ENCODE data around the gene EDN2.

Gene EDN2

DNA sequence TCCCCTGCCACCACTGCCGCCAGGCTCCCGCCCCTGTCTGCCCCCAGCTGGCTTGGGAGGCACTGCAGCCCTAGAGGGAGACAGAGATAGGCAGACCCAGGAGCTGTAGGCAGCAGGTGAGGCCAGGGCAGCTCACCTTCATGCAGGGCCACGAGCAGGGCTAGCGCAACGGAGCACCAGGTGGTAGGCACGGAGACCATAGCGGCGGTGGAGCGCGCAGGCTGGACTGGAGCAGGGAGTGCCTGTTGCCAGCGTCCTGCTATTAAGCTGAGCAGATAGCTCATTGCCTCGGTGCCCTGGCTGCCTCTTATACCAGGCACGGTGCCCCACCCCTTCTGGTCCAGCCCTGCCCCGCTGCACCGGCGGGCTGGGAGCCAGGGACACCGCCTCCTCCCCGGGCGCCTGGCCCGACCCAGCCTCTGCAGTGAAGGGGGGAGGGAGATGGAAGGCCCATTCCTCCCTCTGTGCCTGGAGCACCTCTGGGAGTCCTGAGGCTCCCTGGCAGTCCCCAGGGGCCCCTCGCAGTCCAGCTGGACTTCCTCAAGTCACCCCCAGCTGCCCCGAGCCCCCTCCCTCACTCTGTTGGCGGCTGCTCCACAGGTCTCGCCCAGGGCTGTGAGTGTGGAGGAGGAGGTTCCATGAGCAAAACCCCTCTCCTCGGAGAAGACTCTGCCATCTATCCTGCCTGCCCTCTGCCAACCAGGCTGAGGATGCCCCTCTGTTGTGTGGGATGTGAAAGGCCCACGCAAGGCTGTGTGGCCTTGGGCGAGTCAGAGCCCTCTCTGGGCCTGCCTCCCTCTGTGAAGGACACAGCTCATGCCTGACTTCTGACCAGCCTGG is at the start of gene EDN2:
EDN2 (minus strand) TSS at position 282 of the 840 bp plus-strand sequence; CDS start at position 200, 82 bp downstream.
- DNase-seq: no peak

DNA sequence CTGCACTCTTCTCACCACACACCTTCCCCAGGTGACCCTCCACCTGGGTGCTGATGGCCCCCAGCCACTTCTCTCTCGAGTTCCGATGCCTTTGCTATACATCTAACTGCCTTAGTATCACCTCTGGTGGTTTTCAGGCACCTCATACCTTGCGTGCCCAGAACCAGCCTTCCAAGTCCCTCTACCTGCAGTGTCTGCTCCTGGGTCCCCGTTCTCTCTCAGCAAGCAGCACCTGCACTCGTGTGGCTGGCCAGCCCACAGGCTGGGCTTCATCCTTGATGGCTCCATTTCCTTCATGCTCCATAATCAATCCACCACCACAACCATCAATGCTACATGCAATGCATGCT is 49.2 kb upstream of the EDN2 start:
- no peak for DNase-seq

DNA sequence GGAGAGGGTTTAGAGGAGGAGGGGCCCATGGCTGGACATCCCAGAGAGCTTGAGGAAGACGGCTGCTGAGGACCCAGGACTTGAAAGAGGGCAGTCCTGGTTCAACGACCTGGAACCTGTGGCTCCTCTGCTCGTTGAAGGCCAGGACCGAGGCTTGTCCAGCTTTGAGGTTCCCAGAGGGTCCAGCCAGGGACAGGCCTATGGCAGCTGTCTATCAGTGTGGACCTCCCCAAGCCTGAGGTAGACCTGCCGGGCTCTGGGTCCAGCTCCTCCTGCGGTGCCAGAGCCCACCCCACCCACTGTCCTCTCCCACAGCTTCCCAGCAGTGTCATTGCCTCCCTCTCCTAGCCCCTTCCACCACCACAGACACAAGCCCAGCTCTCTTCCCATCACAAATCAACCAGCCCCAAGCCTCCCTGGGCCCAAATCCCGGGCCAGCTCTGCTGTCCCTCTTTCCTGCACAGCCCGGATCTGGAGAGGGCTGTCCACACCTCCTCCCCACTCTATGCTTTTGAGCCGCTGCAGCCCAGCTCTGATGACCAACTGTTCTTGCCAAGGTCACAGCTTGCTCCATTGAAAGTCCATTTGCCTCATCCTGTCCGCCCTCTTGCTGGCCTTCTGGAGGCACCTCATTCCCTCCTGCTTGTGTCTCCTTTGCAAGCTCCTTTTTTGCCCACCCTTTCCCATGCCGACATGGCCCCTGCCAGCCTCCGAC is 48.7 kb upstream of the EDN2 start:
- no peak for DNase-seq

DNA sequence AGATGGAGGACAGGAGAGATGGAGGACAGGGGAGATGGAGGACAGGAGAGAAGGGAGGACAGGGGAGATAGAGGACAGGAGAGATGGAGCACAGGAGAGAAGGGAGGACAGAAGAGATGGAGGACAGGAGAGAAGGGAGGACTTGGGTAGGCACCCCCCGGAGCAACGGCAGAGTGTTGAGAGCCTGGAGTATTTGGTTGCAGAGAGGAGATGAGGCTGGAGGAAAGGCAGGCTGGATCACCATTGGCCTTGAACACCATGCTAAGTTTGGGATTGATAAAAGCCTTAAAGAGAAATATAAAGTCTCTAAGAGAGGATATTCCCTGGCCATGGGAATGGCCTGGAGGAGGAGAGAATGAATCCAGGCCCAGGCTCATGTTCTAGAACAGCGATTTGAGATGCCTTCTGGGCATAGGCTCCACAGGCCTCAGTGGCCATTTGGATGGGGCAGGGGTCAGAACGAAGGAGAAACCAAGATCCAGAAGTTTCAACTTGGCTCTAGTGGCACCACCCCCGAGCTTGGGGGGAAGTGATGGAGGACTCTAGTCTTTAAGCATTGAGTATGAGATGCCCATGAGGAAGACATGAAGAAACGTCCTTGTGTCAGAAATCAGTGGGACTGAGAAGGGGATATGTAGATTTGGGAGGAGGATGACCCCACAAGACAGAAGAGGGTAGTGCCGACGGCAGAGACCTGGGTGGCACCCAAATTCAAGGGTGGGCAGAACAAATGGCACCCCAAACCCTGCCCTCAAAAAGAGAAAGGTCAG is 47.9 kb upstream of the EDN2 start:
- no peak for DNase-seq

DNA sequence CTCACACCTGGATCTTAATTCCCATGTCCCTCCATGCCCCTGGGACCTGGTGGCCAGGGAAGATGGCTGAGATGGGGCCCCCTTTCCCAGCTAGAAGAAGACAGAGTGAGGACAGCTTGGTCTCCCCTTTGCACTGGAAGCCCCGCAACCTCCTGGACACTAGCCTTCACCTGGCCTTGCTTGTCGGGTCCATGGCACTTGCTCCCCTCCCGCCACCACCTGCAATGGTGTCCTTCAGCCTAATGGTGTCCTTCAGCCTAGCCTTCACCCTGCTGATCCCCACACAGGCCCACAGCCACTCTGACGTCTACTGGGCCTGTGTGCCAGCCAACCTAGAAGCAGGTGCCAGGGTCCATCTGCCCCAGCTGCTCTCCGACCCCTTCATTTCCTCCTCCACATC is 45.9 kb upstream of the EDN2 start:
- no peak for DNase-seq

DNA sequence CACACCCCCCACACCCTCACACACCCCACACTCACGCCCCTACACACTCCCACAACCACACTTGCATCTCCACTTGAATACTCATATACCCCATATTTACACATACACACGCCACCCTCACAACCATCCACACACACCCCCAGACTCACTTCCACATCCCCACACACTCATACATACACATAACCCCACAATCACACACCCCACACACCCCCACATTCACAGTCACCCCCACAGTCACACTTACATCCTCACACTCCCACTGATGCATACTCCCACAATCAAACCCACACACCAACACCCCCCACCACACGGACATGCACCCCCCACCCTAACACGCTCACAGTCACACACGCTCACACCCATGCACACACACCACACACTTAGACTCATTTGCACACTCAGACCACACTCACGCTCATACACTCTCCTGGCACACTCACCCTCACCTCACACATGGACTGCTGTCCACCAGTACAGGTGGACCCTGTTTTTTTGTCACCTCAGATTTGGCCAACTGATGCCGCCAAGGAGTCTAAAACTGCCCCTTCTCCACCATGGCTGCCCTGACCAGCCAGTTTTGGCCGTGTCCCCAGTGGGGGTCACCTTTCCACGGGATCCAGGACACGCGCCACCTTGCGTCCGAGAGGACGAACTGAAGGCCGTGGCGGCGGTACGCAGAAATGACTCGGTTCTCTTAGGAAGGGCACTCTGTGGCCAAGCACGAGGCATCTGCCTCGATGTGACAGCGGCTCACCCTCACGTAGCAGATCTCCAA is 45.3 kb upstream of the EDN2 start:
- DNase-seq: no peak

DNA sequence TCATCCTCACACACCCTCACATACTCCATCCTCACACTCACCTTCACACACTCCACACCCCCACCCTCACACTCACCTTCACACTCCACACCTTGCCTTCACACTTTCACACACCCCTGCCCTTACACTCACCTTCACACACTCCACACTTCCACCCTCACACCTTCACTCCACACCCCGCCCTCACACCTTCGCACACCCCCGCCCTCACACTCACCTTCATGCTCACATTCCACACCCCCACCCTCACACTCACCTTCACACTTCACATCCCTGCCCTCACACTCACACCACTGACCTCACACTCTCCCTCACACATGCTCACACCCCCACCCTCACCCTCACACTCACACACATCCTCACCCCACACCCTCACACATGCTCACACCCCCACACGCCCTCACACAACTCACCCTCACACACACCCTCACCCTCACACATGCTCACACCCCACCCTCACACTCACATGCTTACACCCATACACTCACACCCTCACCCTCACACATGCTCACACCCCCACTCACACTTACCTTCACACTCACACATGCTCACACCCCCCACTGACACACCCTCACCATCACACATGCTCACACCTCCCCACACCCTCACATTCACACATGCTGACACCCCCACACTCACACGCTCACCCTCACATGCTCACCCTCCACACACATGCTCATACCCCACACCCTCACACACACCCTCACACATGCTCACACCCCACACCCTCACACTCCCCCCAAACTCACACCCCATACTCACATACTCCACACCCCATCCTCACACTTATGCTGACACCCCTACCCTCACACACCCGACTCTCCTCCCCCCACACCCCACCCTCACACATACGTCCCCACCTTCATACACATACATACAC is 44.5 kb upstream of the EDN2 start:
- no peak for DNase-seq

DNA sequence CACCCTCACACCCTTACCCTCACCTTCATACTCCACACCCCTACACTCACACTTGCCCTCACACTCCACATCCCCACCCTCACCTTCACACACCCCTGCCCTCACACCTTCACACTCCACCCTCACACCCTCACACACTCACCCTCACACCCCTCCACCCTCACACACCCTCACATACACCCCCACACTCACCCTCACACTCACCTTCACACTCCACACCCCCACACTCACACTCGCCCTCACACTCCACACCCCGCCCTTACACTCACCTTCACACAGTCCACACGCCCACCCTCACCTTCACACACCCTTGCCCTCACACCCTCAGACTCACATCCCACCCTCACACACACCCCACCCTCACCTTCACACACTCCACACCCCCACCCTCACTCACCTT is 43.6 kb upstream of the EDN2 start:
- no peak for DNase-seq

DNA sequence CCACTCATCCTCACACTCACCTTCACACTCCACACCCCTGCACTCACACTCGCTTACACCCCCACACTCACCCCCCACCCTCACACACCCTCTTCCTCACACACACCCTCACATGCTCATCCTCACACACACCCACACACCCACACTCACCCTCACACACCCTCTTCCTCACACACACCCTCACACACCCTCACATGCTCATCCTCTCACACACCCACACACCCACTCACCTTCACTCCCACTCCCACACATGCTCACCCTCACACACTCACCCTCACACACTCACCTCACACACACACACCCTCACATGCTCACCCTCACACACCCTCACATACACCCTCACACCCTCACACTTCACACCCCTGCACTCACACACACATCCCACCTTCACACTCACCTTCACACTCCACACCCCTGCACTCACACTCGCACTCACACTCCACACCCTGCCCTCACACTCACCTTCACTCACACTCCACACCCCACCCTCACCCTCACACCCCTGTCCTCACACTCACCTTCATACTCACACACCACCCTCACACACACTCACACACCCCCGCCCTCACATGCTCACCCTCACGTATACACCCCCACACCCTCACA is 42.6 kb upstream of the EDN2 start:
- no peak for DNase-seq

DNA sequence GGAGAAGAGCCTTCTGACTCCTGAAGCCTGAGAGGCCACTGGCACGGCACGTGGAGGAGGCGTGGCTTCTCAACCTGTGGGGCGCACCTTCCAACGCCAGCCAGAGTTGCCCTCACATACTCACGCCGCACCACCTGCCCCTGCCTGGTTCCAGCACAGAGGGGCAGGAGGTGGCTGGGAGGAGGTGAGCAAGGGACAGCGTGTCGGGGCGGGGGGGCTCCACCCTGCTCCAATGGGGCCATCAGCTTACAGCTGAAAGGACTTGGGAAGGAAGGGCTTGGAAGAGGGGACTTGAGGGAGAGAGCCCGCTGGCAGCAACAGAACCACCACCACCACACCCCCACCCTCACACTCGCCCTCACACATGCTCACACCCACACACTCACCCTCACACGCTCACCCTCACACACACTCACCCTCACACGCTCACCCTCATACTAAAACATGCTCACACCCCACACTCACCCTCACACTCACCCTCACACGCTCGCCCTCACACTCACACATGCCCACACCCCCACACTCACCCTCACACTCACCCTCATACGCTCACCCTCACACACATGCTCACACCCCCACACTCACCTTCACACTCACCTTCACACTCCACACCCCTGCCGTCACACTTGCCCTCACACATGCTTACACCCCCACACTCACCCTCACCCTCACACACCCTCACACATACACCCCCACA is 41.6 kb upstream of the EDN2 start:
- DNase-seq: no peak

DNA sequence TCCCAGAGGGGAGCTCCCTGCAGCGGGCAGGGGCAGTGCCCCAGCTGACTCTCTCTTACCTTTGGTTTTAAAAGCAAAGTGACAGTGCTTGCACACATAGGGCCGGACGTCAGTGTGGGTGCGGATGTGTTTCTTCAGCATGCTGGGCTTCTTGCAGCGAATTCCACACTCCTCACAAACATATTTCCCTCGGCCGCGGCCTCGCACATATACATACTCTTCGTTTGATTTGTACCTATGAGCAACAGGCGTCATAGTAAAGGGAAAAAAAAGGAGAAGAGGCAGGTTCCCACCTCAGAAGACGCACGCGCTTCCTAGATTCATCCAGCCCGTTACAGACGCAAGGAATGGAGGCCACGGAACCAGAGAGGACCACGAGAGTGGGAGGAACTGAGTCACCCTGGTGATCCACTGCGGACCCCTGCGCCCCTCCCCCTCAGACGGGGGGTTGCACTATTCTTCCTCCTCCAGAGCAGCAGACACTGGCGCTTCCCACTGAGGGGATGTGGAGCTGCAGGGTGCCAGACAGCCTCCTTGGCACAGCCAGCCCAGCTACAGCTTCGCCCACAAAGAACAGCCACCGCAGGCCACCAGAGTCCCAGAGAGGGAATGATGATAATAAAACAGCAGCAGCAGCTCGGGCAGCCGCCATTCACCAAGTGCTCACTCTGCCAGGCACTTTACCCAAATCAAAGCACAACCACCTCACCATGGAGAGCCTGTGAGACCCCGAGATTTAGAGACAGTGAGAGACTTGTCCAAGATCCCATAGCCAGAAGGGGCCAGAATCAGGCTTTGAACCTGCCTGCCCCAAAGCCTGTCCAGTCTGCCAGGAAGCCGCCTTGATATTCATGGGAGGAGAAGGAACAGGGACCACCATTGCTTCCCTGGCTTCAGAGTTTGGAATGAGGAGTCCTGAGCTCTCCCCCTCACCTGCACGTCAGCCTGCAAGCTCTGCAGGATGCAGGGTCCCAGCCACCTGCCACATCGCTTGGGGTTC is 40.5 kb upstream of the EDN2 start:
- no peak for DNase-seq

DNA sequence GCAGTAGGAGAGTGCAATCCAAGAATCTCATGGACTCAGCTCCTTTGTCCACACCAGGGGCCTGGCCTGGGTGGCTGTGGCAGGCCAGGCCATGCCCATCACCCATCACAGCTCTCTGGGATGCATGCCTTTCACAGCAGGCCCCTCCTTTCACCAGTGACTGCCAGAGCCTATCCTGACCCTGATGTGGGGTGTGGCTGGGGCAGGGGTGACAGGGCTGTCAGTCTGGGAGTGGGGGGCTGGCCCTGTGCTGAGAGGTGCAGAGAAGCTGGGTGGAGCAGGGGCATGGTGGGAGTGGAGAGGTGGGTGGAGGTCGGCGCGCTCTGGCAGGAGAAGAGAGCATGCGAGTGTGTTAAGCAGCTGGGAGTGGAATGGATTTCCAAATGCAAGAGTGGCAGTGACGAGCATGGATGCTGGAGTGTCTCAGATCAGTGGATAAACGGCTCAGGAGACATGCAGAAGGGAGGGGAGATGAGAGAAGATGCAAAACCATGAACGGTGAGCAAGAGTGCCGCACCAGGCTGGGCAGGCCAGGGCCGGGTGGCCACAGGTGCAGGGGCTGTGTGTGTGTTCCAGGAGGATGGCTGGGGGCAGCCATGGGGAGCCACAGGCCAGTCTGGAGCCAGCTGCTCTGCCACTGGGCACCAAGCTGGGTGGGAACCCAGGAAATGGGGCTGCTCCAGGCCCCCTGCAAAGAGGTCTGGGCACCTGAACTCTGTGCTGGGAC is 39.6 kb upstream of the EDN2 start:
- no peak for DNase-seq

DNA sequence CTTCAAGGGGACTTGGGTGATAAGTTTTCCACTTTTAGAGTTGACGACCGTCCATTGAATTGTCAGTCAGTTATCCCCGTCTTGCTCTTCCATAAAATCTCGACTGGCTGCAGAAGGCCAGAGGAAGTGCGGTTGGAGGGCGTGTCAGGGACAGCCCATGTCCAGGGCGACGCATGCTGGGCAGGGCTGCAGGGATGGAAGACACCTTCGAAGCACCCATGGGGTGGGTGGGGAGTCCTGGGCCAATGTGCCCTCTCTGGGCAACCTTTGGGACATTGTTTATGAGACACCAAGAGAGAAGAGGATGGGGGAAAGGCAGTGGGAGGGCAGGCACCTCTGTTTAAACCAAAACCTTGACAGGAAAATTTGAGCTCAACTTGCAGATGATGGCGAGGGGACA is 38.6 kb upstream of the EDN2 start:
- no peak for DNase-seq

DNA sequence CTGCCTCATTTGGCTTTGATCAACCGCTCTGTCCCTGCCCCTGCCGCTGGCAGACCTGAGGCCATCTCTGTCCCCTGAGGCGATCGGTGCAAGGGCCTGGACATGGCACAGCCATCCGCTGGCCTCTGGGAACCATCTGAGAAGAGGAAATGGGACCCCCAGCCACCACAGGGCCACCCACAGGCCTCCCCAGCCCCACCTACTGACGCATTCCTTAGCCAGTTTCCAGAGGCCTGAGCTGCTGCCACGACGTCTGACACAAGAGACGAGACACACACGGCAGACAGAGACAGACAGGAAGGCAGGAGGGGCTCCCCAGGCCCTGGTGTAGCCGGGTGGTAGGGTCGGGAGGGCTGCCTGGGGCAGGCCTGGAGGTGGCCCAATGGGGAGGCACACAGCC is 37.3 kb upstream of the EDN2 start:
- no peak for DNase-seq

DNA sequence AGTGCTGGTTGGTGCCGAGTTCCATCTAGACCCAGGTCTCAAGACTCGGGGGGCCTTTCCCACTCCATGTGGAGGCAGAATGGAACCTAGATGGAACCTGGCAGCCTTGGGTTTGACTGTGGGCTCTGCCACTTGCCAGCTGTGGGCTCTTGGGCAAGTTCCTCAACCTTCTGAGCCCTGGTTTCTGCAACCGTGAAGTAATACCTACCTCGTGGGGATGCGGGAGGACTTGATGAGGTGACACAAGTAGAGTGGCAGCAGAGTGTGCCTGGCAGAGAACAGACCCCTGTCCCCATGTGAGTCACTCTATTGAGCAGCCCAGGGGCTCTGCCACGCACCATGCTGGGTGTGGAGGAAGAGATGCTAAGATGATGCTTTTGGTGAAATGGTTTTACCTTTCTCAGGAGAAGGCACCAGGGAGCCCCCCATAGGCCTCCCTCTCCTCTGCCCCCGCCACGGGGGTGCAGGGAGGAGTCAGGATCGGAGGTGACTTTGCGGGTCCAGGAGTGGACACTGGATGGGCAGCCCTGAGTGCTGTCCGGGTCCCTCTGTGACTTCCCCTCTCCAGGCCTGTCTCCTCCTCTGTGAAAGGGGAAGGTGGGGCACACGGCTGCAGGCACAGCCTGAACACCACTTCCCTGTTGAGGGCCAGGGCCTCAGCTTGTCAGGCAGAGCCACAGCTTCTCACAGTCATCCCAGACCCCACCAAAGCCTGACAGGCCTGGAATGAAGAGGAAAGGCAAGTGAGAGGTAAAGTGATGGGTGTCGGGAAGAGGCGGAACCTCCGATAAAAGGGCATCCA is 36.7 kb upstream of the EDN2 start:
- no peak for DNase-seq

DNA sequence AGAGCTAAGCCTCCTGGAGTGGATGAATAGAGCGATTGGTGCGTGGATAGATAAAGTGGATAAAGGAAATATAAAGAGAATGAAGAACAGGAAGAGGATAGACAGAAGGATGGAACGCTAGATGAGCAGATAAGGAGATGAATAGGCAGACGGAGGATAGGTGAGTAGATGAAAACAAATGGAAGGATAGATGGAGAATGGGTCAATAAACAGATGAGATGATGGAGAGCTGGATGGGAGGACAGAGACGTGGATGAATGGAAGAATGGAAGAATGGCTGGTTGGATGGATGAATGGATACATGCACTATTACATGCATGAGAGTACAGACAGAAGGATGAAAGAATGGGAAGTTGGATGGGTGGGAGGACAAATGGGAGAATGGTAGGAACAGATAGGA is 35.2 kb upstream of the EDN2 start:
- DNase-seq: no peak

DNA sequence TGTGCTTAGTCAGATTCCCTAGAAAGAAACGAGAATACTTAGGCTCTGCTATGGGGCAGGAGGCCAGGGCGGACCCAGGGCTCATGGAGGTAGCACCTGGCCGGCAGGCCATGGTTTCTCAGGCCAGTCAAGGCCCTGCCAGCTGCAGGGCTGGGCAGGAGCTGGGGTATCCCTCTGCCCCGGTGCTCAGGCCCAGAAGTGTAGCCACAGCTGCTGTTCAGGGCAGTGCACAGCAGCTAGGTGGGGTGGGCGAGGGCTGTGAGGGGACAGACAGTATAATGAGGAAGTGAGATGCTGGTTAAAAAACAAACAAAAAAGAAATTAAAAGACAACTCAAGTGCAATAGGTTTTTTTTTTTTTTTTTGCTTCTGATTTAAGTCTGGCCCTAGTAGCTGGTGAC is 34.0 kb upstream of the EDN2 start:
- no peak for DNase-seq

DNA sequence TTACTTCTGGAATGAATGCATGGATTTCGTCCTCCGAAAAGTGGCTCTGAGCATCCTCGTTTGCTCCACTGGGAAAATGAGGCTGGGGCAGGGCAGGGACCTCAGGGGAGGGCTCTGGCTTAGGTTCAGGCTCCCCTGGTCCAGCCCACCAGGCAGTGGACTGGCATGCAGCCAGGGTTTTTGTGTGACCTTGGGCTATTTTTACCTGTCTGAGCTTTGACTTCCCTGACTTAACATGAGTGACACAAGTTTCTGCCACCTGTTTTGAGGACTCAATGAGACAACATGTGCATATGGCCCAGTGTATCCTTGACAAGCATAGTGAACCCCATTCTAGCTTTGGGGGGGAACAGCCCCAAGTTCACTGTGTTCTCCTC is 32.6 kb upstream of the EDN2 start:
- DNase-seq: no peak
